ENCODE data around the gene USP3. TPM values are rescaled to one million over a fixed set of nuclear protein-coding genes. Genes with fewer than 3 reads are reported as not detected.

Gene USP3
- total RNA-seq, 3 donors from 2014 or later = 65.6 to 101 (median 67.3) TPM

DNA sequence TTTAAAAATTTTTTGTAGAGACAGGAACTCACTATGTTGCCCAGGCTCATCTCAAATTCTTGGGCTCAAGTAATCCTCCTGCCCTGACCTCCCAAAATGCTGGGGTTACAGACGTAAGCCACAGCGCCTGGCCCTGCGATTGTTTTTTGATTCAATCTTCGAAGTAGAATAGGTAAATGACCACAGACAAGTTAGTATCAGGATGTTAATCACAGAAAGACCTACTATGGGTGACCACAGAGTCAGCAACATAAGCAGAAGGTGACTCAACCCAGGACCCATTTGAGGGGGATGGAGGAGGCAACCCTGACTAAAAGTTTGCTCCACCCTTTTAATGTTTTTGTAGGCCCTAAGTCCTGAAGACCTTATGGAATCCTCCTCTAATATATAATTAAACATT lies 10.0 kb upstream of the USP3 start:
- H3K4me1 ChIP-seq (ENCODE audit: low read depth) = peaks cover 9% of the 10 kb centered on the region
- H3K36me3 ChIP-seq (ENCODE audit: low read depth) = no peaks in the 10 kb centered on the region
- intact Hi-C loops (cut with DNase I, micrococcal nuclease) = no loop called here
- no peaks in the 10 kb centered on the region for H3K9me3 ChIP-seq
- no peak for DNase-seq
- H3K4me3 ChIP-seq = no peak overlapping the region
- TF ChIP-seq, protein P1, sequence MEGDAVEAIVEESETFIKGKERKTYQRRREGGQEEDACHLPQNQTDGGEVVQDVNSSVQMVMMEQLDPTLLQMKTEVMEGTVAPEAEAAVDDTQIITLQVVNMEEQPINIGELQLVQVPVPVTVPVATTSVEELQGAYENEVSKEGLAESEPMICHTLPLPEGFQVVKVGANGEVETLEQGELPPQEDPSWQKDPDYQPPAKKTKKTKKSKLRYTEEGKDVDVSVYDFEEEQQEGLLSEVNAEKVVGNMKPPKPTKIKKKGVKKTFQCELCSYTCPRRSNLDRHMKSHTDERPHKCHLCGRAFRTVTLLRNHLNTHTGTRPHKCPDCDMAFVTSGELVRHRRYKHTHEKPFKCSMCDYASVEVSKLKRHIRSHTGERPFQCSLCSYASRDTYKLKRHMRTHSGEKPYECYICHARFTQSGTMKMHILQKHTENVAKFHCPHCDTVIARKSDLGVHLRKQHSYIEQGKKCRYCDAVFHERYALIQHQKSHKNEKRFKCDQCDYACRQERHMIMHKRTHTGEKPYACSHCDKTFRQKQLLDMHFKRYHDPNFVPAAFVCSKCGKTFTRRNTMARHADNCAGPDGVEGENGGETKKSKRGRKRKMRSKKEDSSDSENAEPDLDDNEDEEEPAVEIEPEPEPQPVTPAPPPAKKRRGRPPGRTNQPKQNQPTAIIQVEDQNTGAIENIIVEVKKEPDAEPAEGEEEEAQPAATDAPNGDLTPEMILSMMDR (IDR thresholded peaks at IDR 0.05) = no peak
- no peak for ATAC-seq

DNA sequence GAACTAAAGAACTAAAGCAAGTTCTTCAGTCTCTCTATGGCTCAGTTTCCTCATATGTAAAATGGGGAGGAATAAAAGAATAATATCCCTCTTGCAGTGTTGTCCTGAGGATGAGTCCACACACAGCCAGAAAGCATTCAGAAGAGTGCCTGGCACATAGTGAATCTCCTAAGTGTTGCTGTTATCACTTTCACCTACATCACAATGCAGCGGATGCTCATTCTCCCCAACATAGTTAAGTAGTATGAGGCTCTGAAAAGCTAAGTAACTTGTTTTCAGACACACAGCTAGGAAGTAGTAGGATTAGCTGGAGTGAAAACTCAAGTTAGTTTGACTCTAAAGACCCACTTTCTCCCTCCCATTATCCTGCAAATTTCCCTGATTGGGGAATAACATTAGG lies 9.1 kb upstream of the USP3 start:
- intact Hi-C loops (cut with DNase I, micrococcal nuclease) = no loop called here
- H3K36me3 ChIP-seq (ENCODE audit: low read depth) = no peaks in the 10 kb centered on the region
- DNase-seq (no peak), ATAC-seq (no peak)
- no peaks in the 10 kb centered on the region for H3K9me3 ChIP-seq
- H3K4me1 ChIP-seq (ENCODE audit: low read depth) = peaks cover 13% of the 10 kb centered on the region
- TF ChIP-seq, protein P1 (IDR thresholded peaks at IDR 0.05) = no peak
- H3K4me3 ChIP-seq = no peak overlapping the region

- ATAC-seq (no peak), DNase-seq (no peak)
- H3K4me1 ChIP-seq (ENCODE audit: low read depth) = peaks cover 19% of the 10 kb centered on the region
- H3K9me3 ChIP-seq = no peaks in the 10 kb centered on the region
- H3K36me3 ChIP-seq (ENCODE audit: low read depth) = no peaks in the 10 kb centered on the region
- no peak overlapping the region for H3K4me3 ChIP-seq
- TF ChIP-seq, protein P1 (IDR thresholded peaks at IDR 0.05) = no peak
- intact Hi-C loops (cut with DNase I, micrococcal nuclease) = no loop called here
Observed at GRCh38 chr15:63495780-63496488, 8.5 kb upstream of the USP3 start.

- DNase-seq (peak; percentile 55 to 85 (median 62)), ATAC-seq (peak; percentile 64)
- H3K4me3 ChIP-seq = no peak overlapping the region
- peaks cover 38% of the 10 kb centered on the region for H3K4me1 ChIP-seq (ENCODE audit: low read depth)
- intact Hi-C loops (cut with DNase I, micrococcal nuclease) = no loop called here
- TF ChIP-seq, protein P1 (IDR thresholded peaks at IDR 0.05) = no peak
- no peaks in the 10 kb centered on the region for H3K36me3 ChIP-seq (ENCODE audit: low read depth)
- H3K9me3 ChIP-seq = no peaks in the 10 kb centered on the region
Observed at GRCh38 chr15:63497642-63498467, 6.5 kb upstream of the USP3 start.

DNA sequence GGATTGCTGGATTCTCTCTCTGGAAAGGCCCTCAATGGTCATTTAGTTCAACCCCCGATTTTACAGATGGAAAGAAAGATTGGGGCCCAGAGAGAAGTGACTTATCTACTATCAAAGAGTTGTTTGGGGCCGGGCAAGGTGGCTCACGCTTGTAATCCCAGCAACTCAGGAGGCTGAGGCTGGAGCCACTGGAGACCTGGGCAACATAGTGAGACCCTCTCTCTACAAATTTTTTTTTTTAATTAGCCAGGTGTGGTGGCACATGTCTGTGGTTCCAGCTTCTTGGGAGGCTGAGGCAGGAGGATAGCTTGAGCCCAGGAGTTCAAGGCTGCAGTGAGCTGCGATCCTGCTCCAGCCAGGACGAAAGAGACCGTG lies 5.2 kb upstream of the USP3 start:
- TF ChIP-seq, protein P1 (IDR thresholded peaks at IDR 0.05) = no peak
- Histone ChIP-seq H3K9me3 (no peaks in the 10 kb centered on the region), H3K36me3 (ENCODE audit: low read depth) (no peaks in the 10 kb centered on the region), H3K4me1 (ENCODE audit: low read depth) (peaks cover 41% of the 10 kb centered on the region), H3K4me3 (no peak overlapping the region)
- intact Hi-C loops (cut with DNase I, micrococcal nuclease) = no loop called here
- DNase-seq (no peak), ATAC-seq (no peak)

All from mucosa of descending colon (tissue), 3 donors.